Neural cell (in vitro differentiated cells): ENCODE results near the gene PID1. TPM values are rescaled to one million over a fixed set of nuclear protein-coding genes. Genes with fewer than 3 reads are reported as not detected.

Experiments
- H2AFZ ChIP-seq: fragments of 200-600, 300-800 bp; sonication (generic), shearing (Covaris generic); 2 replicates; pipeline ENCODE4 v1.6.0; 2014; ENCODE audit warnings: low read depth, mild to moderate bottlenecking, antibody characterized with exemption, low read length, moderate library complexity
- H3F3A ChIP-seq: fragments of 200-600 bp; shearing (Covaris generic); 2 replicates; pipeline ENCODE4 v1.6.1; 2016; ENCODE audit warnings: mild to moderate bottlenecking, moderate library complexity, mixed read lengths, antibody characterized with exemption, low read length; ENCODE audit not compliant: insufficient read depth, poor library complexity, severe bottlenecking
- H3K27ac ChIP-seq: fragments of 200-600, 300-800 bp; sonication (generic), shearing (Covaris generic); 2 replicates; pipeline ENCODE4 v1.5.1; 2014; ENCODE audit warnings: mild to moderate bottlenecking, low read length, moderate library complexity
- H3K27me3 ChIP-seq: fragments of 300-800, 200-600 bp; sonication (generic), shearing (Covaris generic); 2 replicates; pipeline ENCODE4 v1.6.0; 2014; ENCODE audit warnings: mild to moderate bottlenecking, low read depth, low read length, moderate library complexity; ENCODE audit not compliant: insufficient read depth
- H3K36me3 ChIP-seq: fragments of 300-800, 200-600 bp; sonication (generic), shearing (Covaris generic); 2 replicates; pipeline ENCODE4 v1.5.1; 2014; ENCODE audit warnings: mild to moderate bottlenecking, antibody characterized with exemption, low read length, moderate library complexity; ENCODE audit not compliant: insufficient read depth
- H3K4me2 ChIP-seq: fragments of 300-800, 200-600 bp; sonication (generic), shearing (Covaris generic); 2 replicates; pipeline ENCODE4 v1.6.0; 2014; ENCODE audit warnings: mild to moderate bottlenecking, low read length
- H3K4me3 ChIP-seq: fragments of 300-800, 200-600 bp; sonication (generic), shearing (Covaris generic); 2 replicates; pipeline ENCODE4 v1.5.1; 2014; ENCODE audit warnings: mild to moderate bottlenecking, low read length, moderate library complexity
- H3K79me2 ChIP-seq: fragments of 200-600 bp; shearing (Covaris generic); replicated peaks from 2 replicates; pipeline ENCODE4 v1.6.0; 2014; ENCODE audit warnings: mild to moderate bottlenecking, low read length, moderate library complexity; ENCODE audit not compliant: insufficient read depth
- H3K9ac ChIP-seq: fragments of 300-800, 200-600 bp; sonication (generic), shearing (Covaris generic); 2 replicates; pipeline ENCODE4 v1.6.1; 2016; ENCODE audit warnings: mild to moderate bottlenecking, low read length, mixed read lengths
- H3K9me2 ChIP-seq: fragments of 200-600 bp; shearing (Covaris generic); 2 replicates; pipeline ENCODE4 v1.6.1; 2016; ENCODE audit warnings: mild to moderate bottlenecking, low read length, mixed read lengths; ENCODE audit not compliant: insufficient read depth
- H3K9me3 ChIP-seq: fragments of 200-600, 300-800 bp; sonication (generic), shearing (Covaris generic); 2 replicates; pipeline ENCODE4 v1.6.1; 2016; ENCODE audit warnings: mild to moderate bottlenecking, mixed run types, low read length, moderate library complexity, mixed read lengths
- H4K20me1 ChIP-seq: fragments of 200-600 bp; shearing (Covaris generic); 2 replicates; pipeline ENCODE4 v1.6.1; 2016; ENCODE audit warnings: mild to moderate bottlenecking, mixed run types; ENCODE audit not compliant: insufficient read depth
- EP300 ChIP-seq: fragments of 450-650 bp; conservative IDR thresholded peaks from 2 replicates; pipeline ENCODE4 v1.6.1; 2014; ENCODE audit warnings: antibody characterized with exemption, mild to moderate bottlenecking, moderate library complexity; ENCODE audit not compliant: poor library complexity, severe bottlenecking
- EZH2 ChIP-seq: fragments of 200-600, 300-800 bp; shearing (Covaris generic), sonication (generic); IDR thresholded peaks from 2 replicates; pipeline ENCODE4 v1.6.1; 2014; ENCODE audit warnings: antibody characterized with exemption, low read length, borderline replicate concordance, mild to moderate bottlenecking; ENCODE audit not compliant: insufficient read depth, poor library complexity, severe bottlenecking
- MXI1 ChIP-seq: fragments of 450-650 bp; conservative IDR thresholded peaks from 2 replicates; pipeline ENCODE4 v1.6.1; 2014; ENCODE audit warnings: antibody characterized with exemption, mild to moderate bottlenecking; ENCODE audit not compliant: poor library complexity, severe bottlenecking
- POLR2AphosphoS5 ChIP-seq: IDR thresholded peaks from 2 replicates; pipeline ENCODE4 v1.6.1; 2012
- RAD21 ChIP-seq: fragments of 450-650 bp; conservative IDR thresholded peaks from 2 replicates; pipeline ENCODE4 v1.6.1; 2014; ENCODE audit warnings: antibody characterized with exemption, mild to moderate bottlenecking, moderate library complexity
- SMC3 ChIP-seq: fragments of 450-650 bp; conservative IDR thresholded peaks from 2 replicates; pipeline ENCODE4 v1.6.1; 2014; ENCODE audit warnings: antibody characterized with exemption, mild to moderate bottlenecking, moderate library complexity; ENCODE audit not compliant: poor library complexity
- TAF1 ChIP-seq: IDR thresholded peaks from 2 replicates; pipeline ENCODE4 v1.6.1; 2012; ENCODE audit warnings: low read depth
- polyA plus RNA-seq: library from polyadenylated mRNA; depleted of rRNA; stranded (reverse); fragments of >200 nt; gene quantifications from 2 replicates; pipeline ENCODE4 v1.2.3, GENCODE V29; 2014
- TF ChIP-seq, protein P1 (sequence below): fragments of 450-650 bp; IDR thresholded peaks from 2 replicates; pipeline ENCODE4 v1.5.1; 2014; ENCODE audit warnings: antibody characterized with exemption, mild to moderate bottlenecking, moderate library complexity; ENCODE audit not compliant: poor library complexity, severe bottlenecking
- TF ChIP-seq, protein P2 (sequence below): IDR thresholded peaks from 2 replicates; pipeline ENCODE4 v1.6.1; 2012; ENCODE audit warnings: borderline replicate concordance

The PID1 gene
- polyA plus RNA-seq, 1 donor from 2014 or later = 11.0 TPM

DNA sequence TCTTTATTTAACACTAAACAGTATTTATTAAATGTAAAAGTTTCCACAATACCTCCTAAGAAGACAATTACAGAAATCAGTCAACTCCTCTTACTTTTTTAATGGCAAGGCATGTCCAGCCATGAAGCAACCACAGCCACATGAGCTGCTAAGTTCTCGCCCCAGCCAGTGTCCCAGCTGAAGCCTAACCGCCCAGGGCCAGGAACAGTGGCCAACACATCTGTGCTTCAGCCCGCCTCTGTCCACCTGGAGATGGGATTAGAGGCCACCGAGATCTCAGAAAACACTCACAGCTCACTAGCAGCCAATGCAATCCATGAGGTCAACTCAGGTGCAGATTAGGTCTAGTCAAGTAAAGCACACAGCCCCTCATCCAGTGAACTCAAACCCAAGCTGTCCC is 40.2 kb downstream of the PID1 start:
- Histone ChIP-seq H3F3A (no peaks in the 10 kb centered on the region), H3K4me2 (no peak overlapping the region), H3K9me3 (no peaks in the 10 kb centered on the region), H2AFZ (no peak overlapping the region), H3K9me2 (no peaks in the 10 kb centered on the region), H3K27ac (no peak overlapping the region), H3K36me3 (no peaks in the 10 kb centered on the region), H4K20me1 (no peaks in the 10 kb centered on the region), H3K4me3 (no peak overlapping the region), H3K9ac (no peak overlapping the region), H3K79me2 (no peaks in the 10 kb centered on the region), H3K27me3 (no peaks in the 10 kb centered on the region)
- TF ChIP-seq EP300 (no peak), TAF1 (no peak), MXI1 (no peak), RAD21 (no peak), SMC3 (no peak), POLR2AphosphoS5 (no peak), EZH2 (no peak)
- TF ChIP-seq, protein P1, sequence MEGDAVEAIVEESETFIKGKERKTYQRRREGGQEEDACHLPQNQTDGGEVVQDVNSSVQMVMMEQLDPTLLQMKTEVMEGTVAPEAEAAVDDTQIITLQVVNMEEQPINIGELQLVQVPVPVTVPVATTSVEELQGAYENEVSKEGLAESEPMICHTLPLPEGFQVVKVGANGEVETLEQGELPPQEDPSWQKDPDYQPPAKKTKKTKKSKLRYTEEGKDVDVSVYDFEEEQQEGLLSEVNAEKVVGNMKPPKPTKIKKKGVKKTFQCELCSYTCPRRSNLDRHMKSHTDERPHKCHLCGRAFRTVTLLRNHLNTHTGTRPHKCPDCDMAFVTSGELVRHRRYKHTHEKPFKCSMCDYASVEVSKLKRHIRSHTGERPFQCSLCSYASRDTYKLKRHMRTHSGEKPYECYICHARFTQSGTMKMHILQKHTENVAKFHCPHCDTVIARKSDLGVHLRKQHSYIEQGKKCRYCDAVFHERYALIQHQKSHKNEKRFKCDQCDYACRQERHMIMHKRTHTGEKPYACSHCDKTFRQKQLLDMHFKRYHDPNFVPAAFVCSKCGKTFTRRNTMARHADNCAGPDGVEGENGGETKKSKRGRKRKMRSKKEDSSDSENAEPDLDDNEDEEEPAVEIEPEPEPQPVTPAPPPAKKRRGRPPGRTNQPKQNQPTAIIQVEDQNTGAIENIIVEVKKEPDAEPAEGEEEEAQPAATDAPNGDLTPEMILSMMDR = no peak
- TF ChIP-seq, protein P2, sequence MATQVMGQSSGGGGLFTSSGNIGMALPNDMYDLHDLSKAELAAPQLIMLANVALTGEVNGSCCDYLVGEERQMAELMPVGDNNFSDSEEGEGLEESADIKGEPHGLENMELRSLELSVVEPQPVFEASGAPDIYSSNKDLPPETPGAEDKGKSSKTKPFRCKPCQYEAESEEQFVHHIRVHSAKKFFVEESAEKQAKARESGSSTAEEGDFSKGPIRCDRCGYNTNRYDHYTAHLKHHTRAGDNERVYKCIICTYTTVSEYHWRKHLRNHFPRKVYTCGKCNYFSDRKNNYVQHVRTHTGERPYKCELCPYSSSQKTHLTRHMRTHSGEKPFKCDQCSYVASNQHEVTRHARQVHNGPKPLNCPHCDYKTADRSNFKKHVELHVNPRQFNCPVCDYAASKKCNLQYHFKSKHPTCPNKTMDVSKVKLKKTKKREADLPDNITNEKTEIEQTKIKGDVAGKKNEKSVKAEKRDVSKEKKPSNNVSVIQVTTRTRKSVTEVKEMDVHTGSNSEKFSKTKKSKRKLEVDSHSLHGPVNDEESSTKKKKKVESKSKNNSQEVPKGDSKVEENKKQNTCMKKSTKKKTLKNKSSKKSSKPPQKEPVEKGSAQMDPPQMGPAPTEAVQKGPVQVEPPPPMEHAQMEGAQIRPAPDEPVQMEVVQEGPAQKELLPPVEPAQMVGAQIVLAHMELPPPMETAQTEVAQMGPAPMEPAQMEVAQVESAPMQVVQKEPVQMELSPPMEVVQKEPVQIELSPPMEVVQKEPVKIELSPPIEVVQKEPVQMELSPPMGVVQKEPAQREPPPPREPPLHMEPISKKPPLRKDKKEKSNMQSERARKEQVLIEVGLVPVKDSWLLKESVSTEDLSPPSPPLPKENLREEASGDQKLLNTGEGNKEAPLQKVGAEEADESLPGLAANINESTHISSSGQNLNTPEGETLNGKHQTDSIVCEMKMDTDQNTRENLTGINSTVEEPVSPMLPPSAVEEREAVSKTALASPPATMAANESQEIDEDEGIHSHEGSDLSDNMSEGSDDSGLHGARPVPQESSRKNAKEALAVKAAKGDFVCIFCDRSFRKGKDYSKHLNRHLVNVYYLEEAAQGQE = no peak

DNA sequence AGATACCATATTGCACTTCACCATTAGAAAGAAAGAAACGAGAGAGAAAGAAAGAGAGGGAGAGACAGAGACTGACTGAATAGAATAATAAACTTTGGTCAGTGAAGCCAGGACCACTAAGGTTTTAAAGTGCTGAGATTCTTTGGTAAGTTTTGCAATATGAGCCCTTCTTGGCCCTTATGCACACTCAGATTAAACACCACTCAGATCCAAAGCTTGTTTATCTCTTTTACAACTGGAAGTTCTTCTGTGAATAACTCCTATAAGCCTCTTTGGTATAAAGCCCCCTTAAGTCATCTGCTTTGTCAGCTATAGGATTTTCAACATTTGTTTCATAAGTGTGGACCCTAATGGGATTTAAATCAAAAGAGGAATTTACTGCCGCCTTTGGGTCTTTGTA is 40.8 kb downstream of the PID1 start:
- no peaks in the 10 kb centered on the region for H4K20me1 ChIP-seq
- H3K36me3 ChIP-seq = no peaks in the 10 kb centered on the region
- no peak for TF ChIP-seq POLR2AphosphoS5
- no peaks in the 10 kb centered on the region for H3K79me2 ChIP-seq
- H3K4me3 ChIP-seq = no peak overlapping the region
- no peak overlapping the region for H3K4me2 ChIP-seq
- H3K27me3 ChIP-seq = no peaks in the 10 kb centered on the region
- H3F3A ChIP-seq = no peaks in the 10 kb centered on the region
- no peak overlapping the region for H2AFZ ChIP-seq
- H3K27ac ChIP-seq = no peak overlapping the region
- H3K9me3 ChIP-seq = no peaks in the 10 kb centered on the region
- no peak overlapping the region for H3K9ac ChIP-seq
- H3K9me2 ChIP-seq = no peaks in the 10 kb centered on the region

DNA sequence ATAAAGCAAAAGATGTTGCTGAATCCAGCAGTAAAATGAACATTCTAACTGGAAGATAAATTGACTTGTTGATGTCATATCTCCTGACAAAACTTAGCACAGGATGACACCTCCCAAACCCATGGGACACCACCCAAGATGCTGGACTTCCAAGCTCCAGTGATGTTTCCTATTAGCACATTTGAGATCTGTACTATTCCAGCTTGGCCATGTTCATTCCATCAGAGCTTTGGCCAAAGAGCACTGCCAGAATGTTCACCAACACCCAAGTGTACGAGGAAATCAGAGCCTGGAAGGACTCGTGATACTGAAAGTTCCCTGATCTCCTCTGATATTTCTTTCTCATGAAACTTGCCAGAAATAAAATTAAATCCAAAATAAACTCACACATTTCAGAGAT is 44.7 kb downstream of the PID1 start:
- H3K36me3 ChIP-seq = no peaks in the 10 kb centered on the region
- no peak overlapping the region for H3K4me3 ChIP-seq
- no peaks in the 10 kb centered on the region for H3K9me2 ChIP-seq
- no peaks in the 10 kb centered on the region for H3F3A ChIP-seq
- no peak overlapping the region for H3K4me2 ChIP-seq
- H3K79me2 ChIP-seq = no peaks in the 10 kb centered on the region
- H3K27ac ChIP-seq = no peak overlapping the region
- H2AFZ ChIP-seq = no peak overlapping the region
- no peak overlapping the region for H3K9ac ChIP-seq
- TF ChIP-seq, protein P2 = no peak
- TF ChIP-seq MXI1 = no peak
- TF ChIP-seq SMC3 = no peak
- TF ChIP-seq EZH2 = no peak
- TF ChIP-seq POLR2AphosphoS5 = no peak
- no peak for TF ChIP-seq TAF1
- TF ChIP-seq EP300 = no peak
- TF ChIP-seq, protein P1 = no peak
- no peak for TF ChIP-seq RAD21
- no peaks in the 10 kb centered on the region for H4K20me1 ChIP-seq
- H3K9me3 ChIP-seq = no peaks in the 10 kb centered on the region
- H3K27me3 ChIP-seq = no peaks in the 10 kb centered on the region
